GM19467 (cell line): Measurements from ENCODE around the gene TNFSF10.

Source experiments
- ATAC-seq: cut with Tn5 transposase; IDR thresholded peaks from one replicate; pipeline ENCODE4 v1.9.1; 2021; ENCODE audit warnings: mild to moderate bottlenecking, moderate library complexity; ENCODE audit not compliant: unreplicated experiment

Gene TNFSF10

DNA sequence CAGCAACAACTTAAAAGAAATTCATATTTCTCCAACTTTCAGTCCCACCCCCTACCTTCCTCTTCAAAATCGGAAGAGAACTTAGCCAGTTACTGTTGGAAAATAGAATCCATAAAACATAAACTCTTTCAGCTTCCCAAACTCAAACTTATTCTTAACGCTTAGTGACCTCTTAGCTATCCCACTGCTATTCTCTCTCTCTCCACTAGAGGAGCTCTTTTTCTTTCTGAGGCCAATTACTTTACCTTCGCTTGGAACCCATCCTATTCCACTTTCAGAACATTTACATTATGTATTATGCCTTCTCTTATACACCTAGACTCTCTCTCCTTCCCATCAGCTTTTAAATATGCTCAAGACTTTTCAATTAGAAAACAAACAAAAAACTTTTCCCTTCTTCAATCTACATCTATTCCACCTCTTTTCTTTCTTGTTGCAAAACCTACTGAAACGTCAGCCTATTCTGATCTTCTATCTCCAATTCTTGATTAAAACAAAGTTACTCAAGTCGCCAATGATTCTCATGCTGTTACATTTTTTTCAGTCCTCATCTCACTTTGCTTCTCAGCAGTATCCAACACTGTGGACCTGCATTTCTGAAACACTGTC lies 61.6 kb downstream of the TNFSF10 start:
- no peak for ATAC-seq

DNA sequence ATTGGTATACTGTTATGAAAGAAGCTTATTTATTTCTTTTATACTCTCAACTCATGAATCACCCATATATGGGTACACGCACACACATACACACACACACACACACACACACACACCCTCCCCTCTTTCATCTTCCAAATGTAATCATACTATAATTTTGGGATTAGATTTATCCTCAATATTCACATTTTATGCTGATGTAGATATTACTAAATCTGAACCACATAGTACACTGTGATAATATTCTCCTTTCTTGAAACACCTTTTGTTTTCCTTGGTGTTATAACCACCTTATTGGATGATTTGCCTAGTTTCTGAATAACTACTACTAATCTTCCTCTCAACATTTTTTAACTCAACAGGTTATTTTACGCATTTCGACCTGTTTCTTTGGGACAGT lies 66.8 kb downstream of the TNFSF10 start:
- ATAC-seq, result no peak
